Erythroblast (primary cell): ENCODE results near the gene COL4A4.

Source experiments
- GATA1 ChIP-seq: IDR thresholded peaks from 2 replicates; pipeline ENCODE4 v1.6.1; 2011; ENCODE audit warnings: low read depth, mild to moderate bottlenecking, control low read depth, low read length, moderate library complexity
- POLR2A ChIP-seq: IDR thresholded peaks from 2 replicates; pipeline ENCODE4 v1.6.1; 2011; ENCODE audit warnings: mild to moderate bottlenecking, low read length

DNA sequence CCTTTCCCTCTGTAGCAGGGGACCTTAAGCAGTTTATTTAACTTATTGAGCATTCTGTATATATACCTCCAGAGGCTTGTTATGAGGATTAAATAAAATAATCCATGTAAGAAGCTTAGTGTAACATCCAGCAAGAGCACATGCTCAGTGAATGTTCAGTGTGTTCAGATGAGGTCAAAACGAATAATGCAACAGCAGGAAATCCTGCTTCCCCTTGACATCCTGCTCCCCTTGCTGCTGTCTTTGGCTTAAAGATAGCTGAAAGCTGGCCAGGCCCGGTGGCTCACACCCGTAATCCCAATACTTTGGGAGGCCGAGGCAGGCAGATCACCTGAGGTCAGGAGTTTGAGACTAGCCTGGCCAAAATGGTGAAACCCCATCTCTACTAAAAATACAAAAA lies 68.7 kb downstream of the COL4A4 start:
- no peak for TF ChIP-seq POLR2A
- no peak for TF ChIP-seq GATA1
